GM12891 (cell line): ENCODE data around the gene STK38L.

ENCODE experiments used
- POLR2A ChIP-seq: IDR thresholded peaks from 2 replicates; pipeline ENCODE4 v1.6.1; 2011; ENCODE audit warnings: low read depth, low read length, control low read depth
- POLR2AphosphoS5 ChIP-seq: IDR thresholded peaks from 2 replicates; pipeline ENCODE4 v1.6.1; 2011; ENCODE audit warnings: low read depth, low read length, control low read depth
- SPI1 ChIP-seq: IDR thresholded peaks from 2 replicates; pipeline ENCODE4 v1.6.1; 2011; ENCODE audit warnings: low read depth, low read length, control low read depth
- TAF1 ChIP-seq: IDR thresholded peaks from 2 replicates; pipeline ENCODE4 v1.6.1; 2011; ENCODE audit warnings: low read depth, low read length, control low read depth

DNA sequence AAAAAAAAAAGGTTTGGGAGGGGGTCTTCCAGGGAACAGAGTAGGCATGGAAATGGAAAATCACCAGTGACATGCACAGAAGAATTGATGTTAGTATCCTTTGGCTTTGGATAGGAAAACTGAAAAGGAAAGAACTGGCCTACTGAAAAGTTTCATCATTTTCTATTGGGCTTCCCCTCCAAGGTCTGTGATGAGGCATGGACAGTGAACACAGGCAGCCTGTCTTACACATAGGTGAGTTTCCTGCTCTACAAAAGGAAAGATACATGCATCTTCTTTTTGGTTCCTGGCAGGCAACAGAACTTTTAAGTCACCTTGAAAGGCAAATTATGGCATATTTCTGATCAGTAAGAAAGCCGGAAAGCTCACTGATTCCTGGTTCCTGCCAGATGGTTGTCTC lies 94.4 kb downstream of the STK38L start:
- TF ChIP-seq POLR2AphosphoS5 = no peak
- TF ChIP-seq POLR2A = no peak
- TF ChIP-seq SPI1 = no peak
- TF ChIP-seq TAF1 = no peak
